Peyer's patch (tissue), 4 donors: ENCODE results near the gene MUTYH. TPM values are rescaled to one million over a fixed set of nuclear protein-coding genes. Genes with fewer than 3 reads are reported as not detected.

ENCODE experiments used
- DNase-seq, 3 donors: peaks; one replicate each; pipeline ENCODE4 v3.0.0-alpha.2; 2017 to 2019
- H3K27ac ChIP-seq, 4 donors: fragments of 200-600 bp; sonication (generic); one replicate each; pipeline ENCODE4 v1.5.1; 2016 to 2019
- H3K27me3 ChIP-seq, 2 donors: fragments of 200-600 bp; sonication (generic); one replicate each; pipeline ENCODE4 v1.5.1; 2019
- H3K36me3 ChIP-seq, 3 donors: fragments of 200-600 bp; sonication (generic); one replicate each; pipeline ENCODE4 v1.5.1; 2016 to 2019
- H3K4me1 ChIP-seq, 4 donors: fragments of 200-600 bp; sonication (generic); one replicate each; pipeline ENCODE4 v1.5.1; 2016 to 2019
- H3K4me3 ChIP-seq, 4 donors: fragments of 200-600 bp; sonication (generic); 1 replicate in 3 of 4; 2 replicates in 1 of 4; pipeline ENCODE4 v1.5.1; 2016 to 2019; ENCODE audit warnings: mild to moderate bottlenecking in 1 of 4
- H3K9me3 ChIP-seq, 4 donors: fragments of 200-600 bp; sonication (generic); one replicate each; pipeline ENCODE4 v1.5.1; 2016 to 2019; ENCODE audit warnings: mild to moderate bottlenecking in 1 of 4
- CTCF ChIP-seq, 6 experiments: fragments of 450-650 bp in 4 of 6; fragments of 200-600 bp in 2 of 6; sonication (generic) in 1 of 6; IDR thresholded peaks; one replicate each; pipeline ENCODE4 v1.5.1; 2017 to 2019; ENCODE audit warnings: antibody characterized with exemption in 6 of 6, mild to moderate bottlenecking in 3 of 6, moderate library complexity in 1 of 6
- POLR2A ChIP-seq, 2 donors: fragments of 450-650 bp; IDR thresholded peaks; one replicate each; pipeline ENCODE4 v1.5.1; 2017; ENCODE audit warnings: antibody characterized with exemption in 2 of 2, mild to moderate bottlenecking in 2 of 2, moderate library complexity in 2 of 2
- total RNA-seq, 4 donors: library from RNA; depleted of rRNA; stranded (reverse); fragments of >200 nt; gene quantifications; one replicate each; pipeline ENCODE4 v1.1.0, GENCODE V29; 2016

The MUTYH gene
- total RNA-seq, 4 donors from 2014 or later, result 28.1 to 73.1 (median 50.7) TPM

DNA sequence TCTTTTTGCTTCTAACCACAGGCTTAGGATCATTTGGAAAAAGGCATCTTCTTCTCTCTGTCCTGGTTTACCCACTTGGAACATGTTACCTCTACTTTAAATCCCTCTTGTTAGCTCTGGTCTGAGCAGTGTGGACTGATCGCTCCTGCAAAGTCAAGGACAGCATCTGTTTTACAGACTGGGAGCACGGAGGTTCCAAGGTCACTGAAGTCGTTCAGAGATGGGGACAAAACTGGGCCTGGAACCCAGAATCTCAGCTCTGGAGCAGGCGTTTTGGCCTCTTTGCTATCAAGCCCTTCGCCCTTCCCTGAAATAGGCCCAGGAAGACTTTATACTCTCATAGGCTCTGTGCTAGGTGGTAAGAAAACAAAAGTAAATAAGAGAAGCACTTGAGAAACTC is 11.3 kb upstream of the MUTYH start:
- no peaks in the 10 kb centered on the region for H3K27me3 ChIP-seq
- DNase-seq, result no peak
- no peaks in the 10 kb centered on the region for H3K9me3 ChIP-seq
- H3K4me3 ChIP-seq, result no peak overlapping the region
- peaks cover 0 to 5% (median 0%) of the 10 kb centered on the region in 3 donors for H3K36me3 ChIP-seq
- H3K4me1 ChIP-seq, result peaks cover 0 to 15% (median 0%) of the 10 kb centered on the region in 4 donors
- no peak for TF ChIP-seq CTCF (IDR thresholded peaks at IDR 0.05)
- no peak for TF ChIP-seq POLR2A (IDR thresholded peaks at IDR 0.05)
- H3K27ac ChIP-seq, result no peak overlapping the region

DNA sequence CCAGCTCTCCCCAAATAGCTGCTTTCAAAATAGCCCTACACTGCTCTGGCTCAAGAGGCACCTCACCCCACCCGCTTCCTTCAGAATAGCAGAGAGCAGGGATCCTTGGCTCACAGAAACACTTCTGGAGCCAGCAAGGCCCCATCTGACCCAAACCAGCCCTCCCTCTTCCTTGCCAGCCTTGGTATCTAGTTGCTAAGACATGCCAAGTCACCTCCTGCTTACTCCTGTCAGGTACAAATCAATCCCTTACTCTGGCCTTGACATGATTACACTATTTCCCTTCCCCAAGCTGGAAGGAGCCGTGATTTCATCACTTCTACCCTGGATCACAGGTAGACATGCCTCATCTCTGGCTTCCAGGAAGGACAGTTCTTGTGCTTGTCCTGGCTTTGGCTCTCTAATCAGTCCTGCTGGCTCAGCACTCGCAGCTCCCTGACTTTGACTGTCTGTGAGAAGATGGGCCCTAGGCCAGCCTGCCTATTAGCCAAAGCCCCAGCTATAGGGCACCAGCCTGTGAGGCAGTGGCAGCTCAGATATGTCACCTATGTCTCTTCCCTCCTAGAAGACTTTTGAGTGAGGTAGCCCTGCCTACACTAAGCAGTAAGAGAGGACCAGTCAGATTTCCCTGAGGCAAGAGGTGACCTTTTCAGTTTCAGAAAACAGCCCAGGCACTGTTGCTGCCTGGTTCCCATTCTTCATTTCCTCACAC is 8.9 kb upstream of the MUTYH start:
- H3K9me3 ChIP-seq, result no peaks in the 10 kb centered on the region
- peak overlapping the region in 2 of 4 donors; percentile 3 to 9 for H3K27ac ChIP-seq
- no peaks in the 10 kb centered on the region for H3K27me3 ChIP-seq
- no peak for DNase-seq
- H3K4me3 ChIP-seq, result no peak overlapping the region
- peaks cover 0 to 24% (median 0%) of the 10 kb centered on the region in 3 donors for H3K36me3 ChIP-seq
- TF ChIP-seq CTCF (IDR thresholded peaks at IDR 0.05) (no peak), POLR2A (IDR thresholded peaks at IDR 0.05) (no peak)
- peaks cover 0 to 15% (median 0%) of the 10 kb centered on the region in 4 donors for H3K4me1 ChIP-seq

- no peak for DNase-seq
- H3K4me1 ChIP-seq, result peaks cover 0 to 15% (median 0%) of the 10 kb centered on the region in 4 donors
- H3K36me3 ChIP-seq, result peaks cover 0 to 26% (median 0%) of the 10 kb centered on the region in 3 donors
- TF ChIP-seq POLR2A (IDR thresholded peaks at IDR 0.05), result no peak
- no peak for TF ChIP-seq CTCF (IDR thresholded peaks at IDR 0.05)
- H3K27ac ChIP-seq, result peak overlapping the region in 1 of 4 donors; percentile 3
- H3K27me3 ChIP-seq, result no peaks in the 10 kb centered on the region
- no peak overlapping the region for H3K4me3 ChIP-seq
- no peaks in the 10 kb centered on the region for H3K9me3 ChIP-seq
Measured at GRCh38 chr1:45348609-45348965, 8.3 kb upstream of the MUTYH start.

DNA sequence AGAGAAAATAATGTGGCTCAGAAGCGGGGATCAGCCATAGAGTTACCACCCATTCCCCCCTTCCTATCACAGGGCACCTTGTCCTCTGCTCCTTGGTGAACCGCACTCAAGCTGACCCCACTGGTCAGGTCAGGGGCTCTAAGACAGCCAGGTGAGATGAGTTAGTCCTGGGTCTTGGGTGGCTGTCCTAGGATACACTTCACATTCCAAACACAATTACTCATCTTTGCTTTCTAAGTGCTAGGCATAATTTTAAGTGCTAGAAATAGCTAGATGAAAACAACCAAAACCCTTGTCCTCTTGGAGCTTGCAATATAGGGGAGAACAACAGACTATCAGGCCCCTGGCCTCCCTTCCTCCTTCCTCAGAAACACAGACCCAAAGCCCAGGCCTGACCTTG is 7.8 kb upstream of the MUTYH start:
- no peaks in the 10 kb centered on the region for H3K9me3 ChIP-seq
- peak overlapping the region in 1 of 4 donors; percentile 3 for H3K27ac ChIP-seq
- TF ChIP-seq POLR2A (IDR thresholded peaks at IDR 0.05) (no peak), CTCF (IDR thresholded peaks at IDR 0.05) (no peak)
- H3K4me3 ChIP-seq, result no peak overlapping the region
- peaks cover 0 to 32% (median 0%) of the 10 kb centered on the region in 3 donors for H3K36me3 ChIP-seq
- no peak for DNase-seq
- peaks cover 0 to 15% (median 0%) of the 10 kb centered on the region in 4 donors for H3K4me1 ChIP-seq
- H3K27me3 ChIP-seq, result no peaks in the 10 kb centered on the region

GRCh38 chr1:45346473-45346872 is 6.2 kb upstream of the MUTYH start:
- Histone ChIP-seq H3K4me1 (peaks cover 0 to 24% (median under 1%) of the 10 kb centered on the region in 4 donors), H3K9me3 (no peaks in the 10 kb centered on the region), H3K4me3 (no peak overlapping the region), H3K36me3 (peaks cover 0 to 46% (median 0%) of the 10 kb centered on the region in 3 donors), H3K27me3 (no peaks in the 10 kb centered on the region), H3K27ac (no peak overlapping the region)
- DNase-seq, result no peak
- TF ChIP-seq CTCF (IDR thresholded peaks at IDR 0.05) (no peak), POLR2A (IDR thresholded peaks at IDR 0.05) (no peak)
